GM18508 (cell line): Measurements from ENCODE around the gene TMPRSS7.
A peak's percentile ranks its signal among the peaks of the same experiment; 100 is the strongest.
"Not testable (repeated sequence)": the region's sequence is repeated elsewhere in the genome, so short reads cannot be mapped to it uniquely, and the experiment has no call there.

Experiments
- ATAC-seq: cut with Tn5 transposase; IDR thresholded peaks from one replicate; pipeline ENCODE4 v1.9.1; 2021; ENCODE audit warnings: moderate number of reproducible peaks; ENCODE audit not compliant: insufficient read depth, unreplicated experiment

The TMPRSS7 gene

GRCh38 chr3:112012205-112012992, 22.1 kb upstream of the TMPRSS7 start:
- ATAC-seq: no peak

DNA sequence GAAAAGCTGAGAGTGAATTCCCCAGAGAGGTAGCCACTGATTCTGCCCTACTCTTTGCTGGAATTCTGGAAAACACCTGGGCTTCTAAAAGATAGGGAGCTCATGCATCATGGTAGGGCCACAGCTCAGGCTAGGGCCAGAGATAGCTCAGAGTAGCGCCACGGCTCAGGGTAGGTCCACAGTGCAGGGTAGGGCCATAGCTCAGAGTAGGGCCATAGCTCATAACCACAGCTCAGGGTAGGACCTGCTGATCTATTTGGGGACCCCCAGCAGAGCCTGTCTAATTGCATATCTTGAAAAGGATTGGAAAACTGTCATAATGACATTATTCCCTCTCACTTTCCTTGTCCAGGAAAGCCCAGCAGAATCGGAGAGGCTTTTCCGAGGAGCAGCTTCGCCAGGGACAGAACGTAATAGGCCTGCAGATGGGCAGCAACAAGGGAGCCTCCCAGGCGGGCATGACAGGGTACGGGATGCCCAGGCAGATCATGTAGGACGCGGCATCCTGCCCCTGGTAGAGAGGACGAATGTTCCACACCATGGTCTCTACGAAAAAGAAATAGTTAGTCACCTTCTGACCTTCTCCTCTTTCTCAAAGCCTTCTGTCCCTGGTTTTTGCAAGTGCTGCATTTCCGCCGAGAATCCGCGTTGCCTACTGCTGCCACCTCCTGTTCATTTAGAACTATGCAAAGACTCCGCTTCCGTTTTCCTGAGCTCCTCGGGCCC, 21.3 kb upstream of the TMPRSS7 start:
- ATAC-seq: peak; percentile 71

GRCh38 chr3:112013784-112014143, 20.8 kb upstream of the TMPRSS7 start:
- ATAC-seq: no peak

DNA sequence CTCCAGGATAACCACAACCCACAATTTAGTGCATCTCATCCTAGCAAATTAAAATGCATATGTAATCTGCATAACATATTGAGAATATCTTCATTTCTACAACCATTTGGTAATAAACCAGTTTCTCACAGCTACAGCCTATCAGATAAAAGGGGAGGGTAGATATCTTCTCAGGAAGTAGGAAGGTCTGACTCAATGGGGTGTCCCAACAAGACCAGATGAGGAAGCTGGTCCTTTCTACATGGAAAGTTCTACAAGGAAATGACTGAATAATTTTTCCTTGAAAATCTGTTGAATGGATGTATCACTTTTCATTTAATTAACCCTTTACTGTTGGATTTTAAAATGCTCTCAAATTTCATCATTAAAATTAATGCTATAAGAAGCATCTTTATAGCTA, 17.4 kb upstream of the TMPRSS7 start:
- ATAC-seq: no peak

- ATAC-seq: no peak
Measured at GRCh38 chr3:112018712-112019111, 15.8 kb upstream of the TMPRSS7 start.

- ATAC-seq: no peak
Measured at GRCh38 chr3:112019716-112020115, 14.8 kb upstream of the TMPRSS7 start.

DNA sequence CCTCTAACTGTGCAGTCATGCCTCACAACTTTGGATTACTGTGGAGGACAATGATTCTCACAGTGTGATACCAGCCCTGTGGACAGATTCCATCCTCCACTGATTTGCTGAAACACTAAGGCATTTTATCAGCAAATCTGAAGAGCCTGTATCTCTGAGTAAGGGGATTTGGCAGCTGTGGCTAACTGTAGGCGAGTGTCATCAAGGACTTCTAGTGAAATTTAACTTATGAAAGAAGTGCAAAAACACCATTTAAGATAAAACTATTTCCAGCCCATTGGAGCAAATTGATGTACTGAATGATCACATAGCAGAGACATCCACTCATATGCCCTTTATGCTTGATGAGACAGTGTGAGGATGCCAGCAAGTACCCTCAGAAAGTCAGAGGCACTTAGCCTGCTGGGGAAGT, 13.9 kb upstream of the TMPRSS7 start:
- no peak for ATAC-seq

GRCh38 chr3:112027142-112027541, 7.4 kb upstream of the TMPRSS7 start:
- no peak for ATAC-seq

DNA sequence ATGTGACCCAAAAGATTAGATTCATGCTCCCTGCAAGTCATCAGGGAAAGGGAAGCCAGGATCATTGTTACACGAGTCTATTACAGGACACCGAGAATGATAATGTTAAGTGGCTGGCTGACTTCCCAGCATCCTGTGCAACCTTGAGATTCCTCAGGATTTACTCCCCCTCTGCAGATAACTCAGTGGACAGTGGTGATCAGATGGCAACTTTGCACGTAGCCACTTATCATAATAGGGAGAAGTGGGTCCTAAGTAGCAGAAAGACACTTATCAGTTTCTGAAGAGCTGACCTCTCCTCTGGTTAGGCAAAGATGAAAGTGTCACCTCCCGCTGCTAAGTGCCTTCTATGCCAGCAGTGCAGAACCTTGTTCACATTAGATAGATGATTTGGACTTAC, 6.7 kb upstream of the TMPRSS7 start:
- no peak for ATAC-seq

DNA sequence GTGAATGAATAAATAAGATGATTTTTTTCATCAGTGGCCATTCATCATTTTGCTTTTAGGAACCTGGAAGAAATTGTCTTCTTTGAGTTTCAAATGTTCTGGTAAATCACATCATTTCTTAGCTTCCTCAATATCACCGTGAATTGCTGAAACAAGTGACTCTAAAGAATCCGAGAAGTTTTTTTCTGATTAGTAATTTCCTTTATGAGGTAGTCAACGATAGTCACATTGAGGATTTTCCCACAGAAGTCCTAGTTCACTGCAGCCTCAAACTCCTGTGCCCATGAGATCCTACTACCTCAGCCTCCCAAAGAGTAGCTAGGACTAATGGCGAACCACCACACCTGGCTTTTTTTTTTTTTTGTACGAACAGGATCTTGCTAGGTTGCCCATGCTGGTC, 3.6 kb upstream of the TMPRSS7 start:
- ATAC-seq: no peak

DNA sequence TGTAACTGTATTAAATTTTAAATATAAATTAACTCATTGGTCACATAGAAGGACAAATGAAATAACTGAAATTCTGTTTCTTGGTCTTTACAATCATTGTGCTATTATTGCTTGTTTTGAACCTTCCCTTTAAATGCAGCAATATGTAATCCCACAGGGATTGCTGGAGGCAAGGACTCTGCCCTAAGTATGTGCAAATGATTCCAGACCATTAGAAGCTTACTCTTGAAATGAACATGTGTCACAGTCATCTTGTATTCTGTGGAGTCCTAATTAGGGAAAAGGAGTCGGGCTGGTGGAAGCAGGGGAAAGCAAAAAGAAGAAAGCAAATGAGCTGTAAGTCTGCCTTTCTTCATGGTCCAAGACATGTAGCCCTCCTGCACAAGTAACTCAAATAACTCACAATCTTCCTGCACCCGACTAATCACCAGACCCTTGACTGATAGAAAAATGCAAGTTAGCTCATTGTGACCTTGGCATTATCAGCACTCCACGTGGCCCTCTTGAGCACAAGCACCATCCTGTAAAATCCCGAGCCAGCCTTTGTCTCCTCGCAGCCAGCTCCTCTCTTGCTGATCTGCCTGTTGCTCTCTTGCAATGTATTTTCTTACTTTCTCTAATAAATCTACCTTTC, 2.3 kb upstream of the TMPRSS7 start:
- ATAC-seq: no peak

DNA sequence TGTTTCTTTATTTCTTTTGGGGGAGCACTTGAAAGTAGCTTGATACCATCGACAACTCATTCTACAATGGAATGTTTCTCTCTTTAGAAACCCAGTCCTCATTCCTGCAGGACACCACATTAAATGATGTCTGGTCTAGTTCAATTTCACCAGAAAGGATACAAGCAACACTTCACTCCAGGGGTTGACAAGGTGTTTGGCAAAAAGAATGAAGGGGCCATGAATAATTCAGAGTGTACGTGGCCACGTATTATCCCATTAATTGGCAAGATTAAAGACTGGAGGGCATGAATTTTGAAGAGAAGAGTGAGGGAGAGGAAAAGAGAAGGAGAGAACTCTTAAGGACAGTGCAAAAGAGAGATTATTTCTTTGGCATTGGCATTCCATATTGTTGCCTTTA, 705 bp downstream of the TMPRSS7 start:
- no peak for ATAC-seq

DNA sequence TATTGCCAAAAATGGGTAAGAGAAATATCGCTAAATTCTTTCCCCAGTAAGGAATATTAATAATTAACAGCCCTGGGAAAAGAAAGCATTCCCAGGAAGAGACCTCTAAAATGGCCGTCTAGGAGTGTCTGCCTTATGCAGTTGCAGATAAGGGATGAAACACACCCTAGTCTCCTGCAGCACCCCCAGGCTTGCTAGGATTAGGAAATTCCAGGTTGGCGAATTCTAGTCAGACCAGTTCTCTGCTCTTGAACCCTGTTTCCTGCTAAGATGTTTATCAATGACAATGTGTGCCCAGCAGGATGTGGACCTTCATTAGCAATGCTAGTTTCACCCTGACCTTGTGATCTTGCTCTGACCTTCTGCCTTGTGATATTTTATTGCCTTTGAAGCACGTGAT, 2.7 kb downstream of the TMPRSS7 start:
- ATAC-seq: not testable (repeated sequence)

DNA sequence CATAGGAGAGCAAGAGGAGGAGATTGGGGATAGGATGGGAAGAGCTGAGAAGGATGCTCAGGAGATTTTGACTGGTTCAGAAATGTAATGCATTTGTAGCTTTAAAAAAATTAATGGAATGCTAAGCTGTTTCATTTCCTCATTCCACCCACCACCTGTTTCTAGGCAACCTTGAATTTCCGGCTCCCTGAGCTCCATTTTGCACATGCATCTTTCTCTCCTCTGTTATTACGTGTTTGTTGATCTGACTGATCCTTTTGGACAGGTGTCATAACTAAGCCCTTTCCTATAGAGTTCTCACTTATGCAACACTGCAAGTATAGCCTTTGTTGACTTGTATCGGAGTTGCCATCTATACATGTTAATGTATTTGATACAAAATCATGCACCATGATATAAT, 4.3 kb downstream of the TMPRSS7 start:
- no peak for ATAC-seq

DNA sequence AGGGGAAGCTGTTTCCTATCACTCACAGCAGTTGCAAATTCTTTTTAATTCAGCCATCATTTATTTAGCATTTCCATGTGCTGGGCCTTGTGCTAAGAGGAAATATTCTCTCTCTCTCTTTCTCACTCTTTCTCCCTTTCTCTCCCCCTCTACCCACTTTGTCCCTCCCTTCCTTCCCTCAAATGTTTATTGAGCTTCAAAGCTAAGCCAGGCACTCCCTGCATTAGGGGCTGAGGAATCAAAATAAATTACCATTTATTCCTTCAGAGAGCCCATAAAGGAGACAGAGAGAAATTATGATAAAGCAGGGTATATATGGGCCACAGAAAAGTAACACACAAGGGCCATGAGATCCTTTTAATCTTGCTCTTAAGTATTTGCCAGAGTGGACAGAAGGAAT, 6.8 kb downstream of the TMPRSS7 start:
- no peak for ATAC-seq

- ATAC-seq: no peak
Measured at GRCh38 chr3:112042842-112043280, 8.3 kb downstream of the TMPRSS7 start.

DNA sequence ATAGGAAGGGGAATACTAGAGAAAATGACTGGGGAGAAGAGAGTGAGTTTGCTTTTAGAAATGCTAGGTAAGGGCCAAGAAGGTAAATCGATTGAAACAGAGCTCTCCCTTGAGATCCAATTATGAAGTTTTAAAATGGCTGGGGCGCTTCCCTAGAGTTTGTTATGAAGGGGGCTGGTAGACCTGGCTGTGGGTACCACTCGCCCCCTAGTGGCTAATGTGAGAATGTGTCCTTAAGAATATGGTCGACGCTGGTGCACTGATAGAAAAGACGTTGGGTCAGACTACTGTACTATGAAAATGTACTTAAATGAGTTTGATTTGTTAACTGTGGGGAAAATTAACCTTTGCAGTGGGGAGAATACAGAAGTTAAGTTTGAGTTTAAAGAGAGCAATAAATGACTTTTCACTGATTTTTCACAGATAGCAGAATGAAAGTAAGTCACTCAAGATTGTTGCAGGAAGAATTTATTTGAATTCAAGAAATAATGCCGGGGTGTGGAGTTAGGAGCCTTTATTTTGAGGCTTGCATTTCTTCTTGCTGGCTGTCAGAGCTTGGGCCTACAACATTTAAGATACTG, 9.2 kb downstream of the TMPRSS7 start:
- ATAC-seq: peak; percentile 64

- no peak for ATAC-seq
Measured at GRCh38 chr3:112046599-112046998, 12.1 kb downstream of the TMPRSS7 start.

DNA sequence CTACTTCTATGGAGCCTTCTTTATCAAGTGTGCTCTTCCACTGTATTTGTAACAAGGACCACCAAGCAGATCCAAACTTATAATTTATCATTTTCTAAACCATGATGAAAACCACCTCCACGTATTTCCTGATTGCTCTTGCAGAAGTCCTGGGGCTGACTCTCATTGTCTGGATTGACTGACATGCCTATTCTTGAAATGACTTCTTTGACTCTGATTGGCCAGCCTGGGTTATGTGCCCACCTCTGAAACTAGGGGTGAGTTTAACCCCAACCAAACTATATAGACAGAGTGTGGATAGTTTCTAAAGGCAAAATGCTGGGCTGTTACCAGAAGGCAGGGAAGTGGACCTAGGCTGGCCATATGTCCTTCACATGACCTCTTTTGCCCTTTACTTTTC, 12.7 kb downstream of the TMPRSS7 start:
- no peak for ATAC-seq

DNA sequence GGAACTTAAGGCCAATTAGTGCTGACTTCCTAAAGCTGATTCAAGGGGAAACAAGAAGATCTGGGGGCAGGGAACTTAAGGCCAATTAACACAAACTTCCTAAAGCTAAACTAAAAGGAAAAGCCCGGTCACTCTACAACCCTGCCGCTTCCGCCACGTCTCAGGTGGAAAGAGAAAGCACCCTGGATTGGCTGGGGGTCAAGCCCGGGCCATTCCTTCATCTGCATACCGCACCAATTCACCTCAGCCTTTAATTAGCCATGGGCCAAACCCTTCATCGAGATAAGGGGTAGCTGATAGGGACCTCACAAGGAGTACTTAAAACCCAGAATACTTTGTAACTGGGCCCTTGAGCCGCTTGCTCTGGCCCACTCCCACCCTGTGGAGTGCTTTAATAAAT, 14.4 kb downstream of the TMPRSS7 start:
- ATAC-seq: no peak

- ATAC-seq: no peak
Measured at GRCh38 chr3:112053229-112053628, 18.7 kb downstream of the TMPRSS7 start.
